Measurements from ENCODE around the gene GPR61. TPM values are rescaled to one million over a fixed set of nuclear protein-coding genes. Genes with fewer than 3 reads are reported as not detected.
A peak's percentile ranks its signal among the peaks of the same experiment; 100 is the strongest.

Gene GPR61
- total RNA-seq, 2 experiments from 2014 or later = 0.34 TPM; not detected in 1

DNA sequence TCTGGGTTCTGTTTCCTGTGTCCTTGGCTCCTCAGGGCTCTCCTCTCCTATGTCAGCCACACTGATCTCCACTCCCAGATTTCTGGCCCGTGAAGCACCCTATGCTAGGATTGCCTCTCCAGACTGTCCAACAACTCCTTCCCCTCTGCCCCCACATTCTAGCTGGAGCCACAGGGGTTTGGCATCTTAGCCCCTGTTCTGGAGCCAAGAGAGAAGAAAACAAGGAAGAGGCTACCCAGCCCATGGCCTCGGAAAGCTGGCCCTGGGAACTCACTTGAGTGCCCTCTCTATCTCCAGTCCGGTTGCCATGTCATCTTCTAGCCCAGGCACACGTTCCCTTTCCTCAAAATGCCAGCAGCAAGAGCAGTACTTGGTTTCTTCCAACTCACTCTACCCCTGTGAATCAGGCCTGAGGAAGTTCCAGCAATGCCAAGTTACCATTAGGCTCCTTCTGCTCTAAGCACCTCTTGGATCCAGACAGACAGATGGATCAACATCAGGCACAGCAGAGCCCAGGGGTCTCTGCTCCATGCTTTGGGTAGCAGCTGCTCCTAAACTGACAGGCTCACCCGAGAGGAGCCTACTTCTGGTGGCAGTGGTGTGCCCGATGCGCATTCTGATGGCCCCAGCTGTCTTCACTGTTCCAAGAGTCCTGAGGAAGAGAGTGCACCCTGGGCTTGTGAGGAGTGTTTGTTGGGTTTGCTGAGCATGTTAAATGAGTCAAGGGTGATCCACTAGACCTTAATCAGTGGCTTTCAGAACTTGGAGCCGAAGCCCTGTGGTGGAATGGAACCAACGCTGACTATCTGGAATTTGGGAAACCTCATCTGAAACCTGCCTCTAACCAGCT, 11.6 kb upstream of the GPR61 start:
- Mint-ChIP-seq H3K9me3 (ENCODE audit: low read depth) (no peaks in the 10 kb centered on the region), H3K36me3 (ENCODE audit: low read depth) (no peaks in the 10 kb centered on the region), H3K4me3 (no peak overlapping the region), H3K27me3 (no peaks in the 10 kb centered on the region), H3K4me1 (peaks cover 22% of the 10 kb centered on the region), H3K27ac (no peak overlapping the region)
- DNase-seq = no peak
- CTCF ChIA-PET = interaction anchor here (1.2 to 21.9 kb wide), 3 partner anchors 13 to 45 kb away, joined by 4 to 864 read pairs (median 11); partner anchors contain the start of genes AMIGO1, ATXN7L2 and CYB561D1
- intact Hi-C loops (cut with DNase I, micrococcal nuclease) = no loop called here
- no peak for ATAC-seq
- POLR2A ChIA-PET = interaction anchor here (0.5 to 1.3 kb wide), 2 partner anchors 38 to 871 kb away, joined by 3 to 4 read pairs; no protein-coding TSS in a partner anchor

DNA sequence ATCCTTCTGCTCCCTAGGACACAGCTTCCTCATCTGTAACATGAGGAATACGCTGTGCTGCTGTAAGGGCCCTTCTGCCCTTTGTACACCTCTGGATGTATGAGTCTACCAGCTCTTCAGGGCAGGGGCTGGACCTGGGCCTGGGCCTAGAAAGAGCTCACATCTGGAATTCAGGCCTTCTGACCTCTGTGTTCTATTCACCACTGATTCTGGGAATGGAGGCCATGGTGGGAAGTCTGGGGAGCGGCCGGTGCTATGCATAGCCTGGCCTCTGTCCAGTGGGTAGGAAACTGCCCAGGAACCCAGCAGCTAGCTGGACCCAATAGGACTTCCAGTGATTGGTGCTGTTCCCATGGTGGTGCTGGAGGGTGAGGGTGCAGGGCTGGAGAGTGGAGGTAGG, 11.0 kb upstream of the GPR61 start:
- Mint-ChIP-seq H3K4me1 (peaks cover 22% of the 10 kb centered on the region), H3K4me3 (no peak overlapping the region), H3K27me3 (no peaks in the 10 kb centered on the region), H3K9me3 (ENCODE audit: low read depth) (no peaks in the 10 kb centered on the region), H3K36me3 (ENCODE audit: low read depth) (no peaks in the 10 kb centered on the region), H3K27ac (no peak overlapping the region)
- no peak for ATAC-seq
- CTCF ChIA-PET = interaction anchor here (0.7 to 21.9 kb wide), 5 partner anchors 13 to 106 kb away, joined by 3 to 864 read pairs (median 7); partner anchors contain the start of genes AMIGO1, ATXN7L2, CYB561D1 and GNAI3
- intact Hi-C loops (cut with DNase I, micrococcal nuclease) = no loop called here
- POLR2A ChIA-PET = interaction anchor here (0.5 to 1.3 kb wide), 2 partner anchors 39 to 871 kb away, joined by 3 to 4 read pairs; no protein-coding TSS in a partner anchor
- DNase-seq = no peak

DNA sequence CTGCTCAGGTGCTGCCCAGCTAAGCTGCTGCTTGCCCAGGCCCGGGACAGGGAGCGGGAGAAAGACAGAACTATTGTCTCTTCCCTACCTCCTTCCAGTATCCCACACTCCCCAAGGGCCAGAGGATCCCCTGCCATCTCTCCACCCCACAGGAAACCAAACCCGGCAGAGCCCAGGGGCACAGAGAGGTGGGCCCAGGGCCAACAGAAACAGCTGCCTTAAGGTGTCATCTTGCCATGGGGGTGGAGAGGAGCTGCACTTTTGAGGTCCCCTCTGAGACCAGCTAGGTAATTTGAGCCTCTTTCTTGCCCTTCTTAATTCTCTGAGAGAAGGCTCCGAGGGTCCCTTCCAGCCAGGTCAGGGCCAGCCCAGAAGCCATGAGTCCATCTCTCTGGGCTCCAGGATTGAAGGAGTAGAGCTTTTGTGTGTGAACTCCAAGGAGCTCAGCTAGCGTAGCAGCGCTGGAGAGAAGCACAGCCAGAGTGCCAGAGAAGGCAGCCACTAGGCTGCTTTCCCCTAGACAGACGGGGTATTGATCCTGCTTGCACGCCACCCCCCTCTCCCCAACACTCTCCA, 9.7 kb upstream of the GPR61 start:
- ChIA-PET POLR2A (interaction anchor here (0.7 to 1.0 kb wide), 2 partner anchors 14 to 105 kb away, joined by 3 to 4 read pairs; no protein-coding TSS in a partner anchor), CTCF (interaction anchor here (0.7 to 21.9 kb wide), 10 partner anchors 8 to 253 kb away, joined by 3 to 864 read pairs (median 6); partner anchors contain the start of genes AMIGO1, ATXN7L2, CYB561D1 and GNAI3)
- H3K4me1 Mint-ChIP-seq = peaks cover 22% of the 10 kb centered on the region
- ATAC-seq = no peak
- intact Hi-C loops (cut with DNase I, micrococcal nuclease) = no loop called here
- H3K27ac Mint-ChIP-seq = no peak overlapping the region
- no peaks in the 10 kb centered on the region for H3K9me3 Mint-ChIP-seq (ENCODE audit: low read depth)
- H3K27me3 Mint-ChIP-seq = no peaks in the 10 kb centered on the region
- no peak overlapping the region for H3K4me3 Mint-ChIP-seq
- H3K36me3 Mint-ChIP-seq (ENCODE audit: low read depth) = no peaks in the 10 kb centered on the region
- no peak for DNase-seq

DNA sequence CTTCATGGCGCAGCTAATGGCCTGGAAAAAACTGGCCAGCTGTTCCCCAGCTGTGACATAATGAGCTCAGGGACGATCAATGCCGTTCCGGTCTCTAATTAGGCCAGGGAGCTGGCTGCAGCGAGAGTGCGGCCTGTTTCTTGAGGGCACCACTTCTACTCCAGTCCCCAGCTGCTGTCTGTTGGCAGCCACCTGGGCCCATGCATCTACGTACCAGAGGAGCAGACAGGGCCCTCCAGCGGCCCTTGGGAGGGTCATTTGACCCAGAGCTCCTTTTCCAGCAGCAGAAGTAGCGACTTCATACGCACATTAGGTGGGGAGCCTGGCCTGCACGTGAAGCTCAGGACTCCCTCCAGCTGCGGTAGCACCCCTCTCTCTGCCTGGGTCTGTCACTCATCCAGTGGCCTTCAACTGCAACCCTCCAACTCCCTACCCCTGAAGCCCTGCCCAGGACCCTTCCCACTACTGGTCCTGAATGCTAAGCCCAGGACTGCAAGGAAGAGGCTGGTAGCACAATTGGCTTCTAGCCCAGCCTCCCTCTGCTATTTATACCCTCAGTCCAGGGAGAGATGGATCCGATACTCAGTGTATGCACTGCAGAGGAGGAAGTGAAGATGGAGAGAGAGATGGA, 9.1 kb upstream of the GPR61 start:
- CTCF ChIA-PET = interaction anchor here (0.7 to 21.9 kb wide), 10 partner anchors 9 to 254 kb away, joined by 3 to 864 read pairs (median 9); partner anchors contain the start of genes AMIGO1, ATXN7L2, CYB561D1 and GNAI3
- Mint-ChIP-seq H3K27ac (peak overlapping the region; percentile 49), H3K4me1 (peaks cover 22% of the 10 kb centered on the region), H3K27me3 (no peaks in the 10 kb centered on the region), H3K9me3 (ENCODE audit: low read depth) (no peaks in the 10 kb centered on the region), H3K4me3 (no peak overlapping the region), H3K36me3 (ENCODE audit: low read depth) (no peaks in the 10 kb centered on the region)
- intact Hi-C loops (cut with DNase I, micrococcal nuclease) = no loop called here
- POLR2A ChIA-PET = interaction anchor here (0.7 kb wide), 1 partner anchor 14 kb away, joined by 3 read pairs; no protein-coding TSS in a partner anchor
- ATAC-seq (no peak), DNase-seq (no peak)

DNA sequence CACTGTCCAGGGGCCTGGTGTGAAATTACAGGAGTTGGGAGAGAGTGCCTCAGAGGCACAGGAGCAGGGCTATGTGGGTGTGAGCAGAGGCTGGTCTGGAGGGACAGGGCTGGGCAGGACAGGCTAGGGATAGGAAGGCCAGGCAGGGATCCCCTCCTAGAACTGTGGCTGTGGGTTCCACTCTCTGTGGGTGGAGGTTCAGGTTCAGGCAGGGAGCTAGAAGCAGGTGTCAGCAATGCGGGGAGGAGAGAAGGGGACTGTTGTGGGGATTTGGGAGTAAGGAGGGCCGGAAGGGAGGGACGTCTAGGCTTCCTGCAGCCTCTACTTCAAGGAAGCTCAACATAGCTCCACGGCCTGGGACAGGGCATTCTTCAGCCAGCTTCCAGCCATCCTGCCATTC, 8.3 kb upstream of the GPR61 start:
- ATAC-seq (no peak), DNase-seq (no peak)
- H3K27me3 Mint-ChIP-seq = no peaks in the 10 kb centered on the region
- peaks cover 22% of the 10 kb centered on the region for H3K4me1 Mint-ChIP-seq
- H3K27ac Mint-ChIP-seq = peak overlapping the region; percentile 49
- H3K36me3 Mint-ChIP-seq (ENCODE audit: low read depth) = no peaks in the 10 kb centered on the region
- ChIA-PET CTCF (interaction anchor here (0.6 to 21.9 kb wide), 34 partner anchors 9 to 780 kb away, joined by 3 to 864 read pairs (median 5); partner anchors contain the start of genes AHCYL1, AMIGO1, ATXN7L2 and CYB561D1), POLR2A (interaction anchor here (1.0 to 1.3 kb wide), 3 partner anchors 26 to 37 kb away, joined by 3 to 4 read pairs (median 3); partner anchors contain the start of gene CYB561D1)
- H3K9me3 Mint-ChIP-seq (ENCODE audit: low read depth) = no peaks in the 10 kb centered on the region
- H3K4me3 Mint-ChIP-seq = no peak overlapping the region
- intact Hi-C loops (cut with DNase I, micrococcal nuclease) = no loop called here

DNA sequence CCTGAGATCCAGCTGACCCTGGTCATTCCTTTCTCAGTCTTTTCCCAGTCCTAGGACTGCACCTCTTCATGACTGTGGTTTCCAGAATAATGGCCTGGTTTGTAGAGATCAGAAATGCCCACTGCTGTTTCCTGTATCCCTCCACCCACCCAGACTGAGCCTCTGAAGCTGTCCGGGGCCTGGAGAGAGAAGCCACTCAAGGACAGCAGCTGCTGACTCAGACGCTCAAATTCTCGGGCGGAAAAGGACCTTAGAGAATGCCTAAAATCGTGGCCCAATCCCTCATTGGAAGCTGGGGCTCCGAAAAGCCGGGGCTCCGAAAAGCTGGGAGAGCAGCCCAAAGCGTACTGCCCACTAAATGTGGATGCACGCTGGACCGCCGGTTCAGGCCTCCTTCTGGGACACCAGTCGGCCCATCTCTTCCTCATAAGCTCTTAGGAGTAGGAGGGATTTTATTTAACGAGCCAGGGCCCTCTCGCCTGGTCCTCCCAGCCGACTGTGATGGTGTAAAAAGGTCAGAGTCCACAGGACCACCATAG, 7.8 kb upstream of the GPR61 start:
- H3K4me3 Mint-ChIP-seq = no peak overlapping the region
- CTCF ChIA-PET = interaction anchor here (0.6 to 21.9 kb wide), 43 partner anchors 8 to 781 kb away, joined by 3 to 864 read pairs (median 5); partner anchors contain the start of genes AHCYL1, AMIGO1, ATXN7L2 and CYB561D1

DNA sequence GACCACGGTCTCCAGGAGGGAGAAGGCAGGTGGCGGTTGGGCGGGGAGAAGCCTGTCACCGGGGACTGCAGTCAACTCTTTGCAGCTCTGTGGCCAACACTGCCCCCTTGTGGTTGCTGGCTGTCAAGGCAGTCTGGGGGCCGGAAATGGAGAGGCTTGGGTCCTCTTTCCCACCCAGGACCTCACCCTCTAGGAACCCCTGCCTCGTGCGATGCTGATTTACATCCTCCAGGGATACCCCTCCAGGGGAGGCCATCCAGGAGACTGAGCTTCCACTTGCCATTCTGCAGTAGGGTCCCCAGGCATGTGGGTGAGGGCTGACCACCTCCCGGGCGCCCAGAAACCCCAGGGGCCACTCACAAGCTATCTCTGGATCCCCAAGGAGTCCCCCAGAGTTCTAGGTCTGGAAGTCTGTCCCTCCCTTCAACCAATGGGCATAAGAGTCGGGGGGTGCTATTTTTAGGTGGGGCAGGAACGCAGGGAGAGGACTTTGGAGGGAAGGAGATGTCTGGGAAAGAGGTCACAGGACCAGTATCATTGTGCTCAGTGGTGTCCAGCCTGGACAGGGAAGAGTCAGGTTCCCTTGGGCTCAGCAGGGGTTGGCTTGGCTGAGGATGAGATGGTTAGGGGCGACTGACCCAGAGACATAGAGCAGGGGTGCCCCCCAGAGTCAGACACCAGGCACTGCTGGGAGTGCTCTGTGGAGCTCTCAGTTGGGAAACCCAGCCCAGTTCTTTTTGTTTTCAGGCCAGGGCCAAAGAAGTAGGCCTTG, 7.1 kb upstream of the GPR61 start:
- ChIA-PET POLR2A (interaction anchor here (0.6 to 1.6 kb wide), 7 partner anchors 16 to 864 kb away, joined by 3 to 11 read pairs (median 3); partner anchors contain the start of genes CYB561D1, GNAI3 and PSMA5), CTCF (interaction anchor here (0.6 to 21.9 kb wide), 59 partner anchors 9 to 710 kb away, joined by 3 to 864 read pairs (median 4); partner anchors contain the start of genes AHCYL1, AMIGO1, ATXN7L2 and CLCC1)
- Mint-ChIP-seq H3K9me3 (ENCODE audit: low read depth) (no peaks in the 10 kb centered on the region), H3K4me3 (peak overlapping the region; percentile 15), H3K4me1 (peaks cover 22% of the 10 kb centered on the region), H3K27me3 (no peaks in the 10 kb centered on the region), H3K27ac (peak overlapping the region; percentile 71), H3K36me3 (ENCODE audit: low read depth) (no peaks in the 10 kb centered on the region)
- intact Hi-C loops (cut with DNase I, micrococcal nuclease) = loop anchor here (1.0 to 2.0 kb wide), 13 partner anchors 34 to 490 kb away; partner anchors contain the start of genes CYB561D1 (in 2 of the 2), PSMA5 (in 2 of the 2), PSRC1 (in 1 of the 2) and WDR47 (in 1 of the 2)
- ATAC-seq = peak; percentile 90
- peak; percentile 95 for DNase-seq

More for the DNA sequence above, 7.8 kb upstream of the GPR61 start:
- Mint-ChIP-seq H3K4me1 (peaks cover 22% of the 10 kb centered on the region), H3K27ac (peak overlapping the region; percentile 71), H3K9me3 (ENCODE audit: low read depth) (no peaks in the 10 kb centered on the region), H3K27me3 (no peaks in the 10 kb centered on the region), H3K36me3 (ENCODE audit: low read depth) (no peaks in the 10 kb centered on the region)
- intact Hi-C loops (cut with DNase I, micrococcal nuclease) = loop anchor here (1.0 to 2.0 kb wide), 13 partner anchors 34 to 489 kb away; partner anchors contain the start of genes CYB561D1 (in 2 of the 2), PSMA5 (in 2 of the 2), PSRC1 (in 1 of the 2) and WDR47 (in 1 of the 2)
- ATAC-seq = no peak
- DNase-seq = peak; percentile 20
- POLR2A ChIA-PET = interaction anchor here (0.6 to 1.6 kb wide), 6 partner anchors 27 to 864 kb away, joined by 3 to 11 read pairs (median 4); partner anchors contain the start of genes CYB561D1 and PSMA5

DNA sequence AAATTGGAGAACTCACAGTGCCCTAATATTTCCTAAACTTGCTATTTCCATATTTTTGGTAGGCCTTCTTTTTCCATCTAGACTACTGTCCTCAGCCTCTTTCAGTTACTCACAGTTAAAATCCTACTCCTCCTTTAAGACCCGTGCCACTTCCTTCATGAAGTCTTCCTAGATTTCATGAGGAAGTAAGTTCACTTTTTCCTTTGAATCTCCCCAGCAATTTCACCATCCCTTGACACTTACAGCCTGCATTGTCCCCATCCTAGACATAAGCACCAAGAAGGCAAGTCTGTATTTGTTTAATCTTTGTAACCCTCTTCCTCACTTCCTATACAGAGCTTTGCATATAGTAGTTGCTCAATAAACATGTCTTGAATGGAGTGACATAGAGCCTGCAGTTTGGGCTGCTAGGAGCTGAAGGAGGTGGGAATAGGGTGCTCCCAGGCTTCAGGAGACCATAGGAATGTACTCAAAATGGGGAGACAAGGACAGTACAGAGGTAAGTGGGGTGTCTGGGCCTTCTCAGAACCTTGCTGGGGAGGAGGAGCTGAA, 5.3 kb upstream of the GPR61 start:
- Mint-ChIP-seq H3K9me3 (ENCODE audit: low read depth) (no peaks in the 10 kb centered on the region), H3K4me3 (no peak overlapping the region), H3K27me3 (no peaks in the 10 kb centered on the region), H3K4me1 (peaks cover 22% of the 10 kb centered on the region), H3K36me3 (ENCODE audit: low read depth) (no peaks in the 10 kb centered on the region), H3K27ac (no peak overlapping the region)
- ChIA-PET CTCF (interaction anchor here (0.6 to 21.9 kb wide), 11 partner anchors 11 to 257 kb away, joined by 3 to 864 read pairs (median 5); partner anchors contain the start of genes AMIGO1, CYB561D1 and GNAI3), POLR2A (interaction anchor here (0.8 kb wide), 1 partner anchor 38 kb away, joined by 3 read pairs; no protein-coding TSS in a partner anchor)
- ATAC-seq (no peak), DNase-seq (no peak)
- intact Hi-C loops (cut with DNase I, micrococcal nuclease) = no loop called here

DNA sequence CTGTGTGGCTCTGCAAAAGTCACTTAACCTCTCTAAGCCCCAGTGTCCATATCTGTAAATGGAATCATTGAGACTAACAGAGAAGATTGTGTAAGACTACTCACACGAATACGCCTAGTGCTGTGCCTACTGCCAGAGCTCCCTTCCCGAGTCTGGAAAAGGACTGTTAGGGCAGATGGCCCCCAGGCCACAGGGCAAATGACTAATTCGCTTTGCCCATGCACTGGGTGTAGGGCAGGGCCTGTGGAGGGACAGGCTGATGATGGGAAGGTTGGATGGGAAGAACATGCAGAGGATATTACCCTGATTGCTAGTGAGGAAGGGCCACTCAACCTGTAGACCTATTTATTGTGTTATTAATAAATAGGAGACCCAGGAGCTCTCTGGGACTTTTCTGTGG, 4.2 kb upstream of the GPR61 start:
- Mint-ChIP-seq H3K4me1 (peaks cover 22% of the 10 kb centered on the region), H3K27me3 (no peaks in the 10 kb centered on the region), H3K27ac (no peak overlapping the region), H3K36me3 (ENCODE audit: low read depth) (no peaks in the 10 kb centered on the region), H3K4me3 (no peak overlapping the region), H3K9me3 (ENCODE audit: low read depth) (no peaks in the 10 kb centered on the region)
- POLR2A ChIA-PET = interaction anchor here (0.8 kb wide), 1 partner anchor 39 kb away, joined by 3 read pairs; no protein-coding TSS in a partner anchor
- ATAC-seq = no peak
- intact Hi-C loops (cut with DNase I, micrococcal nuclease) = no loop called here
- CTCF ChIA-PET = interaction anchor here (0.8 to 21.9 kb wide), 5 partner anchors 10 to 105 kb away, joined by 4 to 864 read pairs (median 15); partner anchors contain the start of genes AMIGO1, CYB561D1 and GNAI3
- no peak for DNase-seq
